Mononuclear cell (primary cell): ENCODE measurements around the gene ZNF667. TPM values are rescaled to one million over a fixed set of nuclear protein-coding genes. Genes with fewer than 3 reads are reported as not detected.
A peak's percentile ranks its signal among the peaks of the same experiment; 100 is the strongest.

Experiments used
- H3K27me3 ChIP-seq: 2 replicates; pipeline ENCODE4 v1.6.0; 2011; ENCODE audit warnings: low read length, control low read depth; ENCODE audit not compliant: insufficient read depth
- H3K4me1 ChIP-seq: 2 replicates; pipeline ENCODE4 v1.5.1; 2011; ENCODE audit warnings: mild to moderate bottlenecking, low read length, control low read depth; ENCODE audit not compliant: insufficient read depth
- H3K4me3 ChIP-seq: 2 replicates; pipeline ENCODE4 v1.5.1; 2011; ENCODE audit warnings: mild to moderate bottlenecking, low read length, moderate library complexity
- H3K9me3 ChIP-seq: 2 replicates; pipeline ENCODE4 v1.5.1; 2011; ENCODE audit warnings: low read depth, mild to moderate bottlenecking, control low read depth, low read length
- total RNA-seq: library from RNA; depleted of rRNA; stranded (reverse); fragments of >200 nt; gene quantifications from one replicate; pipeline ENCODE4 v1.2.3, GENCODE V29; 2012

ZNF667 gene
- total RNA-seq: 2.9 TPM

GRCh38 chr19:56476651-56477428 is at the start of gene ZNF667:
TSS of gene ZNF667 (minus strand) at chr19:56477345. CDS start at chr19:56462370, 14,975 bp downstream.
- Histone ChIP-seq H3K4me3 (peak within 1 kb of the TSS; percentile 53), H3K9me3 (peaks cover 10% of the 10 kb centered on the region), H3K27me3 (no peaks in the 10 kb centered on the region), H3K4me1 (peaks cover 23% of the 10 kb centered on the region)

GRCh38 chr19:56525214-56525860 is 48.2 kb upstream of the ZNF667 start:
- Histone ChIP-seq H3K9me3 (peaks cover 91% of the 10 kb centered on the region), H3K4me3 (no peak overlapping the region), H3K4me1 (no peaks in the 10 kb centered on the region), H3K27me3 (no peaks in the 10 kb centered on the region)

DNA sequence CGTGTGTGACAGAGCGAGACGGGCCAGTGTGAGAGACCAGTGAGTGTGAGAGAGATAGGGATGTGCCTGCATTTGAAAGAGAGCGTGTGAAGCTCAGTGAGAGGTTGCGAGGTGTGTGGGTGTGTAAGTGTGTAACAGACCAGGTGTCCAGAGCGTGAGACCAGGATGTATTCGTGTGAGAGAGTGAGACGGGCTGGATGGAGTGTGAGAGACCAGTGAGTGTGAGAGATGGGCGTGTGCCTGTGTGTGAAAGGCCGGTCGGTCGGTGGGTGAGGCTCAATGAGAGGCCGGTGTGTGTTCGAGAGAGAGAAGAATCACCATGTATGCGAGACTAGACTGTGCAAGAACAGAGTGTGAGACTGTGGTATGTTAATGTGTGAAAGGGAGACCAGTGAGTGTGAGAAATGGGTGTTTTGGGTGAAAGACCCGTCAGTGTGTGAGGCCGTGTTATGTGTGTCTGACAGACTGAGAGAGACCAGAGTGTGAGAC is 31.2 kb upstream of the ZNF667 start:
- peaks cover 36% of the 10 kb centered on the region for H3K9me3 ChIP-seq
- no peaks in the 10 kb centered on the region for H3K27me3 ChIP-seq
- H3K4me1 ChIP-seq: peaks cover 15% of the 10 kb centered on the region
- peak overlapping the region; percentile 54 for H3K4me3 ChIP-seq

- H3K4me1 ChIP-seq: peaks cover 15% of the 10 kb centered on the region
- H3K27me3 ChIP-seq: no peaks in the 10 kb centered on the region
- peaks cover 34% of the 10 kb centered on the region for H3K9me3 ChIP-seq
- H3K4me3 ChIP-seq: peak within 1 kb of the TSS; percentile 54
Observed at GRCh38 chr19:56507446-56508289, 30.5 kb upstream of the ZNF667 start, which contains the start of gene ZNF471. TSS of gene ZNF471 (plus strand) at chr19:56507855. CDS start at chr19:56511572, 3,717 bp downstream.

DNA sequence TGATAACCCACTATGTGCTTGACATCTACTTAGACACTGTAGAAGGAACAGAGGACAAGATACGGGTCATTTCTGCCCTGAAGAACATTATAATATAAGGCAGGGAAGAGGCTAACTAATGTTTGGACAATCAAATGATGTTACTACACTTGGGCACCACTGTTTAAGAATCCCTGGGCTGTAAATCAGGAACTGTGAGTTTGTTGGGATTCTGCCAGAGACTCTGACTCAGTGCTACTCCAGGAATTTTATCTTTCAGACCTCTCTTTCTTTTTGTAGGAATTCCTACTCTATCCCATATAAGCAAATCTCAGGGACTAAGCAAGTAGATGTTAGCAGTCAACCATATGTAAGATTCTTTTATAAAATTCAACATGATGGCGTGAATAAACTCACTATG is 27.4 kb upstream of the ZNF667 start:
- H3K4me3 ChIP-seq: no peak overlapping the region
- H3K4me1 ChIP-seq: peaks cover 15% of the 10 kb centered on the region
- H3K27me3 ChIP-seq: no peaks in the 10 kb centered on the region
- peaks cover 37% of the 10 kb centered on the region for H3K9me3 ChIP-seq

DNA sequence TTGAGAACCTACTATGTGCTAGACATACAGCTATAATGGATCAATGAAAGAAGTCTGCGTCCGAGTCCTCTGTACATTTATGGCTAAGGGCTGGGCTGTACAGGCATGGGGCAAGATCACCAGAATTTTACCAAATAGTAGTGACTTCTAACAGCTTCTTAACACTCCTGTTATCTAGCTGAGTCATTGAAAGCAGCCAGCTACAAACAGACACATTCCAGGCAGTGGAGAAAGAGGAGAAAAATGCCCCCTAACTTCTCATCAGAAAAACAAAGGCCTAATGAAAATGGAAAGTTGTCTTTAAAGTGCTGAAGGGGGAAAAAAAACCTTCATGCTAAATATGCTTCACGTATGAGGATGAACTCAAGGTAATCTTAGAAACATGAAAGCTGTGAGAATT is 14.3 kb upstream of the ZNF667 start:
- H3K9me3 ChIP-seq: peaks cover 49% of the 10 kb centered on the region
- H3K4me3 ChIP-seq: no peak overlapping the region

GRCh38 chr19:56477429-56478338 is 539 bp upstream of the ZNF667 start:
- Histone ChIP-seq H3K4me3 (peak overlapping the region; percentile 53), H3K9me3 (peaks cover 9% of the 10 kb centered on the region), H3K27me3 (no peaks in the 10 kb centered on the region), H3K4me1 (peaks cover 23% of the 10 kb centered on the region)

More for the DNA sequence above, 14.3 kb upstream of the ZNF667 start:
- no peaks in the 10 kb centered on the region for H3K27me3 ChIP-seq
- H3K4me1 ChIP-seq: no peaks in the 10 kb centered on the region

GRCh38 chr19:56476093-56476492 is 1.1 kb downstream of the ZNF667 start:
- Histone ChIP-seq H3K4me1 (peaks cover 23% of the 10 kb centered on the region), H3K9me3 (peaks cover 10% of the 10 kb centered on the region), H3K27me3 (no peaks in the 10 kb centered on the region), H3K4me3 (no peak overlapping the region)

- H3K9me3 ChIP-seq: peaks cover 10% of the 10 kb centered on the region
Observed at GRCh38 chr19:56474308-56474707, 2.8 kb downstream of the ZNF667 start.

DNA sequence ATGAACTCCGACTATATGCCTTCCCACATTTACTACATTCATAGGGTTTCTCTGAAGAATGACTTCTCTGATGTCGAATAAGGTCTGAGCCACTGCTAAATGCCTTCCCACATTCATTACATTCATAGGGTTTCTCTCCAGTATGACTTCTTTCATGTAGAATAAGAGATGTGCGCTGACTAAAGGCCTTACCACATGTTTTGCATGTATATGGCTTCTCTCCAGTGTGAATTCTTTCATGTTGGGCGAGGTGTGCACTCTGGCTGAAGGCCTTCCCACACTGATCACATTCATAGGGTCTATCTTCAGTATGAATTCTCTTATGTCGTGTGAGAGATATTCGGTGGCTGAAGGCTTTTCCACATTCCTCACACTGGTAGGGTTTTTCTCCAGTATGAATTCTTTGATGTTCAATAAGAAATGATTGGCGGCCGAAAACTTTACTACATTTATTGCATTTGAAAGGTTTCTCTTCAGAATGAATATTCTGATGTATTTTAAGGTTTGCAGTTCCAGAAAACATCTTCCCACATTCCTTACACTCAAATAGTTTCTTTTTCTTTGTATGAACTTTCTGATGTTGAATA is 35.8 kb downstream of the ZNF667 start:
- no peak overlapping the region for H3K4me3 ChIP-seq
- H3K27me3 ChIP-seq: no peaks in the 10 kb centered on the region
- peaks cover 85% of the 10 kb centered on the region for H3K9me3 ChIP-seq
- no peaks in the 10 kb centered on the region for H3K4me1 ChIP-seq

More at GRCh38 chr19:56474308-56474707, 2.8 kb downstream of the ZNF667 start:
- Histone ChIP-seq H3K27me3 (no peaks in the 10 kb centered on the region), H3K4me1 (peaks cover 23% of the 10 kb centered on the region), H3K4me3 (no peak overlapping the region)

DNA sequence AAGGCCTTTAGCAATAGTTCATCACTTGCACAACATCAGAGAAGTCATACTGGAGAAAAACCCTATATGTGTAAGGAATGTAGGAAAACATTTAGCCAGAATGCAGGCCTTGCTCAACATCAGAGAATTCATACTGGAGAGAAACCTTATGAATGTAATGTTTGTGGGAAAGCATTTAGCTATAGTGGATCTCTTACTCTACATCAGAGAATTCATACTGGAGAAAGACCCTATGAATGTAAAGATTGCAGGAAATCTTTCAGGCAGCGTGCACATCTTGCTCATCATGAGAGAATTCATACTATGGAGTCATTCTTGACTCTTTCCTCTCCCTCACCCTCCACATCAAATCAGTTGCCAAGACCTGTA is 53.2 kb downstream of the ZNF667 start:
- Histone ChIP-seq H3K9me3 (peaks cover 100% of the 10 kb centered on the region), H3K4me3 (no peak overlapping the region), H3K27me3 (no peaks in the 10 kb centered on the region), H3K4me1 (no peaks in the 10 kb centered on the region)

- no peaks in the 10 kb centered on the region for H3K4me1 ChIP-seq
- no peaks in the 10 kb centered on the region for H3K27me3 ChIP-seq
- no peak overlapping the region for H3K4me3 ChIP-seq
- peaks cover 100% of the 10 kb centered on the region for H3K9me3 ChIP-seq
Observed at GRCh38 chr19:56423276-56423984, 53.7 kb downstream of the ZNF667 start.

DNA sequence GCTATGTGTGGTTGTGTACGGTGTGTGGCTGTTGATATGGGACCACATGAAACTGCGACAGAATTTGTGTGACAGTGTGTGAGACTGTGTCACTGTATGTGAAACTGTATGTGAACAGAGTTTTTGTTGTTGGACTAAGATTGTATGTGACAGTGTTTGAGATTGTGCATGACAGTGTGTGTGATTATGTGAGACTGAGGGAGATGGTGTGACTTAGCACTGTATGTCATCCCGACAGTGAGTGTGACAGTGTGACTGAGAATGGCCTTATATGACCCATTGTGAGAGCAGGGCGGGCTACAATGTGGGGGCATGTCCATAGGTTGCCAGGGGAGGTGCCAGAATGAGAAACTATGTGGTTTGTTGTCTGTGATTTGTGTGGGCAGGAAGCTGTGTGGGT is 72.1 kb downstream of the ZNF667 start:
- no peak overlapping the region for H3K4me3 ChIP-seq
- peaks cover 37% of the 10 kb centered on the region for H3K9me3 ChIP-seq
- no peaks in the 10 kb centered on the region for H3K27me3 ChIP-seq
- H3K4me1 ChIP-seq: peaks cover 19% of the 10 kb centered on the region
